ENCODE measurements around the gene RNASE1.
"Not testable (repeated sequence)": the region's sequence is repeated elsewhere in the genome, so short reads cannot be mapped to it uniquely, and the experiment has no call there.

The RNASE1 gene

GRCh38 chr14:20760950-20761349 lies 41.7 kb downstream of the RNASE1 start:
- no peak for DNase-seq
- H3K4me1 Mint-ChIP-seq, result peaks cover 21% of the 10 kb centered on the region
- no peaks in the 10 kb centered on the region for H3K27me3 Mint-ChIP-seq (ENCODE audit: low read depth, poor library complexity)
- no peaks in the 10 kb centered on the region for H3K9me3 Mint-ChIP-seq
- no peak overlapping the region for H3K27ac Mint-ChIP-seq
- peaks cover 4% of the 10 kb centered on the region for H3K36me3 Mint-ChIP-seq (ENCODE audit: low read depth)
- no peak overlapping the region for H3K4me3 Mint-ChIP-seq
- TF ChIP-seq CTCF (IDR thresholded peaks at IDR 0.05), result no peak

GRCh38 chr14:20759465-20759864 lies 43.2 kb downstream of the RNASE1 start:
- H3K27me3 Mint-ChIP-seq (ENCODE audit: low read depth, poor library complexity); DNase-seq; H3K9me3 Mint-ChIP-seq; H3K36me3 Mint-ChIP-seq (ENCODE audit: low read depth); H3K27ac Mint-ChIP-seq; H3K4me3 Mint-ChIP-seq: not testable (repeated sequence)
- H3K4me1 Mint-ChIP-seq, result peaks cover 21% of the 10 kb centered on the region

GRCh38 chr14:20757965-20758364 lies 44.7 kb downstream of the RNASE1 start:
- peaks cover 5% of the 10 kb centered on the region for H3K36me3 Mint-ChIP-seq (ENCODE audit: low read depth)
- peak overlapping the region; percentile 98 for H3K27ac Mint-ChIP-seq
- TF ChIP-seq CTCF (IDR thresholded peaks at IDR 0.05), result peak; percentile 25
- DNase-seq, result peak; percentile 9
- H3K4me1 Mint-ChIP-seq, result peaks cover 21% of the 10 kb centered on the region
- no peak overlapping the region for H3K4me3 Mint-ChIP-seq
- no peaks in the 10 kb centered on the region for H3K27me3 Mint-ChIP-seq (ENCODE audit: low read depth, poor library complexity)
- H3K9me3 Mint-ChIP-seq, result peaks cover 5% of the 10 kb centered on the region

- Mint-ChIP-seq H3K27ac (no peak overlapping the region), H3K9me3 (peaks cover 20% of the 10 kb centered on the region), H3K4me3 (no peak overlapping the region), H3K27me3 (ENCODE audit: low read depth, poor library complexity) (no peaks in the 10 kb centered on the region), H3K36me3 (ENCODE audit: low read depth) (peaks cover 9% of the 10 kb centered on the region), H3K4me1 (peaks cover 14% of the 10 kb centered on the region)
- TF ChIP-seq CTCF (IDR thresholded peaks at IDR 0.05), result no peak
- no peak for DNase-seq
These were observed 47.6 kb downstream of the RNASE1 start for GRCh38 chr14:20755037-20755436.

- H3K36me3 Mint-ChIP-seq (ENCODE audit: low read depth), result peaks cover 9% of the 10 kb centered on the region
- no peak overlapping the region for H3K4me3 Mint-ChIP-seq
- DNase-seq, result no peak
- H3K4me1 Mint-ChIP-seq, result peaks cover 13% of the 10 kb centered on the region
- TF ChIP-seq CTCF (IDR thresholded peaks at IDR 0.05), result no peak
- H3K27me3 Mint-ChIP-seq (ENCODE audit: low read depth, poor library complexity), result no peaks in the 10 kb centered on the region
- H3K9me3 Mint-ChIP-seq, result peaks cover 20% of the 10 kb centered on the region
- H3K27ac Mint-ChIP-seq, result no peak overlapping the region
These were observed 48.3 kb downstream of the RNASE1 start for GRCh38 chr14:20754308-20754707.

- DNase-seq, result no peak
- peaks cover 20% of the 10 kb centered on the region for H3K9me3 Mint-ChIP-seq
- H3K27ac Mint-ChIP-seq, result peak overlapping the region; percentile 71
- H3K4me3 Mint-ChIP-seq, result no peak overlapping the region
- no peak for TF ChIP-seq CTCF (IDR thresholded peaks at IDR 0.05)
- peaks cover 9% of the 10 kb centered on the region for H3K36me3 Mint-ChIP-seq (ENCODE audit: low read depth)
- no peaks in the 10 kb centered on the region for H3K4me1 Mint-ChIP-seq
- H3K27me3 Mint-ChIP-seq (ENCODE audit: low read depth, poor library complexity), result no peaks in the 10 kb centered on the region
These were observed 50.6 kb downstream of the RNASE1 start for GRCh38 chr14:20751963-20752562.
